ENCODE results near the gene TMEM108.

TMEM108 gene

GRCh38 chr3:133292296-133292695, 254.1 kb downstream of the TMEM108 start:
- no peak for DNase-seq

GRCh38 chr3:133293397-133294110, 255.4 kb downstream of the TMEM108 start:
- no peak for DNase-seq

- no peak for DNase-seq
Measured at GRCh38 chr3:133294253-133294652, 256.1 kb downstream of the TMEM108 start.

- no peak for DNase-seq
Measured at GRCh38 chr3:133295199-133295901, 257.2 kb downstream of the TMEM108 start.

- no peak for DNase-seq
Measured at GRCh38 chr3:133295944-133296917, 258.0 kb downstream of the TMEM108 start.

- DNase-seq, result no peak
Measured at GRCh38 chr3:133296981-133297380, 258.8 kb downstream of the TMEM108 start.

- no peak for DNase-seq
Measured at GRCh38 chr3:133300102-133300501, 261.9 kb downstream of the TMEM108 start.

- DNase-seq, result no peak
Measured at GRCh38 chr3:133301194-133301593, 263.0 kb downstream of the TMEM108 start.

- DNase-seq, result no peak
Measured at GRCh38 chr3:133301731-133302130, 263.5 kb downstream of the TMEM108 start.

- no peak for DNase-seq
Measured at GRCh38 chr3:133303430-133303829, 265.2 kb downstream of the TMEM108 start.

GRCh38 chr3:133317866-133318265, 279.7 kb downstream of the TMEM108 start:
- no peak for DNase-seq

GRCh38 chr3:133328373-133328772, 290.2 kb downstream of the TMEM108 start:
- DNase-seq, result no peak

GRCh38 chr3:133329626-133330025, 291.4 kb downstream of the TMEM108 start:
- no peak for DNase-seq

GRCh38 chr3:133330065-133330464, 291.9 kb downstream of the TMEM108 start:
- no peak for DNase-seq

- no peak for DNase-seq
Measured at GRCh38 chr3:133330522-133330921, 292.3 kb downstream of the TMEM108 start.

- no peak for DNase-seq
Measured at GRCh38 chr3:133354721-133355120, 316.5 kb downstream of the TMEM108 start.

GRCh38 chr3:133360476-133360875, 322.3 kb downstream of the TMEM108 start:
- DNase-seq, result no peak

GRCh38 chr3:133361011-133361410, 322.8 kb downstream of the TMEM108 start:
- no peak for DNase-seq

- DNase-seq, result no peak
Measured at GRCh38 chr3:133361435-133361834, 323.2 kb downstream of the TMEM108 start.

GRCh38 chr3:133362539-133362938, 324.3 kb downstream of the TMEM108 start:
- no peak for DNase-seq

- DNase-seq, result no peak
Measured at GRCh38 chr3:133364704-133365103, 326.5 kb downstream of the TMEM108 start.

GRCh38 chr3:133366921-133367320, 328.7 kb downstream of the TMEM108 start:
- DNase-seq, result no peak

- DNase-seq, result no peak
Measured at GRCh38 chr3:133367403-133367802, 329.2 kb downstream of the TMEM108 start.
